ENCODE measurements around the gene MAFG. TPM values are rescaled to one million over a fixed set of nuclear protein-coding genes. Genes with fewer than 3 reads are reported as not detected.

Gene MAFG
- total and polyA plus RNA-seq, 9 of the 15 experiments (the other 6 are each of a cell fraction or from before 2014, with no cell fraction given) = 1.1 to 58.1 (median 24.9) TPM

GRCh38 chr17:81923302-81924260 lies 4.0 kb downstream of the MAFG start (continued):
- TF ChIP-seq, protein P1, sequence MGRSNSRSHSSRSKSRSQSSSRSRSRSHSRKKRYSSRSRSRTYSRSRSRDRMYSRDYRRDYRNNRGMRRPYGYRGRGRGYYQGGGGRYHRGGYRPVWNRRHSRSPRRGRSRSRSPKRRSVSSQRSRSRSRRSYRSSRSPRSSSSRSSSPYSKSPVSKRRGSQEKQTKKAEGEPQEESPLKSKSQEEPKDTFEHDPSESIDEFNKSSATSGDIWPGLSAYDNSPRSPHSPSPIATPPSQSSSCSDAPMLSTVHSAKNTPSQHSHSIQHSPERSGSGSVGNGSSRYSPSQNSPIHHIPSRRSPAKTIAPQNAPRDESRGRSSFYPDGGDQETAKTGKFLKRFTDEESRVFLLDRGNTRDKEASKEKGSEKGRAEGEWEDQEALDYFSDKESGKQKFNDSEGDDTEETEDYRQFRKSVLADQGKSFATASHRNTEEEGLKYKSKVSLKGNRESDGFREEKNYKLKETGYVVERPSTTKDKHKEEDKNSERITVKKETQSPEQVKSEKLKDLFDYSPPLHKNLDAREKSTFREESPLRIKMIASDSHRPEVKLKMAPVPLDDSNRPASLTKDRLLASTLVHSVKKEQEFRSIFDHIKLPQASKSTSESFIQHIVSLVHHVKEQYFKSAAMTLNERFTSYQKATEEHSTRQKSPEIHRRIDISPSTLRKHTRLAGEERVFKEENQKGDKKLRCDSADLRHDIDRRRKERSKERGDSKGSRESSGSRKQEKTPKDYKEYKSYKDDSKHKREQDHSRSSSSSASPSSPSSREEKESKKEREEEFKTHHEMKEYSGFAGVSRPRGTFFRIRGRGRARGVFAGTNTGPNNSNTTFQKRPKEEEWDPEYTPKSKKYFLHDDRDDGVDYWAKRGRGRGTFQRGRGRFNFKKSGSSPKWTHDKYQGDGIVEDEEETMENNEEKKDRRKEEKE (IDR thresholded peaks at IDR 0.05; ENCODE audit: borderline replicate concordance in 1 of 2, control insufficient read depth in 1 of 2, low read depth in 2 of 2, low read length in 1 of 2) = 0 out of 4 replicates have a peak, but pooled peaks of 1 of the 2 experiments have one; percentile 48
- TF ChIP-seq JUNB (CRISPR knock-in tag; conservative IDR thresholded peaks at IDR 0.05) = no peak
- TF ChIP-seq SMARCE1 (IDR thresholded peaks at IDR 0.05) = peak; percentile 62
- TF ChIP-seq TRIM24 (IDR thresholded peaks at IDR 0.05) = peak; percentile 27 to 76; a peak in 2 of 4 replicates
- TF ChIP-seq CREB1 (IDR thresholded peaks at IDR 0.05) = no peak
- 0 out of 2 replicates have a peak, but pooled peaks have one; percentile 15 for TF ChIP-seq CREB1 (CRISPR knock-in tag; IDR thresholded peaks at IDR 0.05)
- TF ChIP-seq SMAD1 (IDR thresholded peaks at IDR 0.05; ENCODE audit: low read depth, low read length, partially characterized antibody) = peak; percentile 17
- TF ChIP-seq ZBTB2 (IDR thresholded peaks at IDR 0.05) = peak; percentile 49; the same call in 1 of the 2 replicates
- peak; percentile 71 for TF ChIP-seq E2F8 (IDR thresholded peaks at IDR 0.05; ENCODE audit: low read depth, partially characterized antibody)
- TF ChIP-seq ZNF551 (CRISPR knock-in tag; IDR thresholded peaks at IDR 0.05) = no peak
- TF ChIP-seq RCOR1 (IDR thresholded peaks at IDR 0.05; ENCODE audit: borderline replicate concordance in 1 of 2, low read depth in 2 of 2, low read length in 2 of 2) = peak in 1 of 2 experiments; percentile 73; a peak in 2 of 4 replicates
- TF ChIP-seq JUND (IDR thresholded peaks at IDR 0.05; ENCODE audit: borderline replicate concordance, low read depth, low read length) = peak; percentile 76
- TF ChIP-seq JUND (tag; IDR thresholded peaks at IDR 0.05; ENCODE audit: borderline replicate concordance, low read depth, low read length) = no peak; the same call in 2 of the 3 replicates
- 0 out of 2 replicates have a peak, but pooled peaks have one; percentile 61 for TF ChIP-seq ZBTB17 (CRISPR knock-in tag; IDR thresholded peaks at IDR 0.05)
- TF ChIP-seq, protein P2, sequence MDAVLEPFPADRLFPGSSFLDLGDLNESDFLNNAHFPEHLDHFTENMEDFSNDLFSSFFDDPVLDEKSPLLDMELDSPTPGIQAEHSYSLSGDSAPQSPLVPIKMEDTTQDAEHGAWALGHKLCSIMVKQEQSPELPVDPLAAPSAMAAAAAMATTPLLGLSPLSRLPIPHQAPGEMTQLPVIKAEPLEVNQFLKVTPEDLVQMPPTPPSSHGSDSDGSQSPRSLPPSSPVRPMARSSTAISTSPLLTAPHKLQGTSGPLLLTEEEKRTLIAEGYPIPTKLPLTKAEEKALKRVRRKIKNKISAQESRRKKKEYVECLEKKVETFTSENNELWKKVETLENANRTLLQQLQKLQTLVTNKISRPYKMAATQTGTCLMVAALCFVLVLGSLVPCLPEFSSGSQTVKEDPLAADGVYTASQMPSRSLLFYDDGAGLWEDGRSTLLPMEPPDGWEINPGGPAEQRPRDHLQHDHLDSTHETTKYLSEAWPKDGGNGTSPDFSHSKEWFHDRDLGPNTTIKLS (IDR thresholded peaks at IDR 0.05; ENCODE audit: borderline replicate concordance, low read depth) = peak; percentile 58; the same call in 1 of the 2 replicates
- TF ChIP-seq NFATC3 (IDR thresholded peaks at IDR 0.05) = no peak
- TF ChIP-seq RNF2 (IDR thresholded peaks at IDR 0.05) = peak; percentile 56; the same call in 1 of the 2 replicates
